GM21737 (cell line): ENCODE data around the gene SMIM17.
A peak's percentile ranks its signal among the peaks of the same experiment; 100 is the strongest.

Experiments used
- ATAC-seq: cut with Tn5 transposase; IDR thresholded peaks from one replicate; pipeline ENCODE4 v1.9.1; 2021; ENCODE audit warnings: mild to moderate bottlenecking, moderate library complexity; ENCODE audit not compliant: unreplicated experiment

SMIM17 gene

GRCh38 chr19:56642711-56643459 lies at the start of gene SMIM17:
TSS of gene SMIM17 (plus strand) at chr19:56643159. CDS start at chr19:56645668, 2,509 bp downstream.
- no peak for ATAC-seq

- no peak for ATAC-seq
These were observed 48.5 kb upstream of the SMIM17 start for GRCh38 chr19:56594446-56594782.

- ATAC-seq: peak; percentile 88
These were observed 48.0 kb upstream of the SMIM17 start, which contains the start of gene ZNF71 for GRCh38 chr19:56594783-56595547. TSS of gene ZNF71 (plus strand) at chr19:56595302. CDS start at chr19:56601559, 6,257 bp downstream.

- ATAC-seq: no peak
These were observed 47.4 kb upstream of the SMIM17 start for GRCh38 chr19:56595548-56595899.

GRCh38 chr19:56596676-56597075 lies 46.3 kb upstream of the SMIM17 start:
- ATAC-seq: no peak

GRCh38 chr19:56597696-56598095 lies 45.3 kb upstream of the SMIM17 start:
- no peak for ATAC-seq

GRCh38 chr19:56601375-56601774 lies 41.6 kb upstream of the SMIM17 start:
- no peak for ATAC-seq

GRCh38 chr19:56603829-56604228 lies 39.1 kb upstream of the SMIM17 start:
- no peak for ATAC-seq

- ATAC-seq: no peak
These were observed 34.5 kb upstream of the SMIM17 start for GRCh38 chr19:56608274-56608964.

GRCh38 chr19:56611288-56611687 lies 31.7 kb upstream of the SMIM17 start:
- ATAC-seq: no peak

GRCh38 chr19:56612737-56613136 lies 30.2 kb upstream of the SMIM17 start:
- ATAC-seq: no peak

GRCh38 chr19:56613639-56614038 lies 29.3 kb upstream of the SMIM17 start:
- no peak for ATAC-seq

GRCh38 chr19:56617531-56617930 lies 25.4 kb upstream of the SMIM17 start:
- no peak for ATAC-seq

GRCh38 chr19:56619121-56619520 lies 23.8 kb upstream of the SMIM17 start:
- ATAC-seq: no peak

- ATAC-seq: no peak
These were observed 20.6 kb upstream of the SMIM17 start for GRCh38 chr19:56622374-56622773.

- ATAC-seq: no peak
These were observed 20.0 kb upstream of the SMIM17 start for GRCh38 chr19:56623006-56623405.

- no peak for ATAC-seq
These were observed 17.3 kb upstream of the SMIM17 start for GRCh38 chr19:56625708-56626107.

GRCh38 chr19:56633021-56633420 lies 9.9 kb upstream of the SMIM17 start:
- ATAC-seq: no peak

GRCh38 chr19:56637976-56638555 lies 4.9 kb upstream of the SMIM17 start:
- no peak for ATAC-seq

- ATAC-seq: no peak
These were observed 3.7 kb upstream of the SMIM17 start for GRCh38 chr19:56639217-56639616.

- ATAC-seq: no peak
These were observed 549 bp downstream of the SMIM17 start for GRCh38 chr19:56643460-56643955.
